ENCODE results near the gene MAGEA12.
"Not testable (repeated sequence)": the region's sequence is repeated elsewhere in the genome, so short reads cannot be mapped to it uniquely, and the experiment has no call there.

Gene MAGEA12, protein sequence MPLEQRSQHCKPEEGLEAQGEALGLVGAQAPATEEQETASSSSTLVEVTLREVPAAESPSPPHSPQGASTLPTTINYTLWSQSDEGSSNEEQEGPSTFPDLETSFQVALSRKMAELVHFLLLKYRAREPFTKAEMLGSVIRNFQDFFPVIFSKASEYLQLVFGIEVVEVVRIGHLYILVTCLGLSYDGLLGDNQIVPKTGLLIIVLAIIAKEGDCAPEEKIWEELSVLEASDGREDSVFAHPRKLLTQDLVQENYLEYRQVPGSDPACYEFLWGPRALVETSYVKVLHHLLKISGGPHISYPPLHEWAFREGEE

DNA sequence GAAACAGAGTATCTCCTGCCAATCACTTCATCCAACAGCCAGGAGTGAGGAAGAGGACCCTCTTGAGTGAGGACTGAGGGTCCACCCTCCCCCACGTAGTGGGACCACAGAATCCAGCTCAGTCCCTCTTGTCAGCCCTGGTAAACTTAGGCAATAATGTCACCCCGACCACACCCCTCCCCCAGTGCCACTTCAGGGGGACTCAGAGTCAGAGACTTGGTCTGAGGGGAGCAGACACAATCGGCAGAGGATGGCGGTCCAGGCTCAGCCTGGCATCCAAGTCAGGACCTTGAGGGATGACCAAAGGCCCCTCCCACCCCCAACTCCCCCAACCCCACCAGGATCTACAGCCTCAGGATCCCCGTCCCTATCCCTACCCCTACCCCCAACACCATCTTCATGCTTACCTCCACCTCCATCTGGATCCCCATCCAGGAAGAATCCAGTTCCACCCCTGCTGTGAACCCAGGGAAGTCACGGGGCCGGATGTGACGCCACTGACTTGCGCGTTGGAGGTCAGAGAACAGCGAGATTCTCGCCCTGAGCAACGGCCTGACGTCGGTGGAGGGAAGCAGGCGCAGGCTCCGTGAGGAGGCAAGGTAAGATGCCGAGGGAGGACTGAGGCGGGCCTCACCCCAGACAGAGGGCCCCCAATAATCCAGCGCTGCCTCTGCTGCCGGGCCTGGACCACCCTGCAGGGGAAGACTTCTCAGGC is at the start of gene MAGEA12, which contains the start of gene CSAG1:
Gene MAGEA12, plus strand, starts transcription at position 497 of the 715 bp plus-strand sequence. CDS start 2,405 bp downstream, outside the sequence.
Gene CSAG1, minus strand, starts transcription at position 461 of the 715 bp plus-strand sequence. CDS start 1,261 bp downstream, outside the sequence.
- DNase-seq, result no peak

DNA sequence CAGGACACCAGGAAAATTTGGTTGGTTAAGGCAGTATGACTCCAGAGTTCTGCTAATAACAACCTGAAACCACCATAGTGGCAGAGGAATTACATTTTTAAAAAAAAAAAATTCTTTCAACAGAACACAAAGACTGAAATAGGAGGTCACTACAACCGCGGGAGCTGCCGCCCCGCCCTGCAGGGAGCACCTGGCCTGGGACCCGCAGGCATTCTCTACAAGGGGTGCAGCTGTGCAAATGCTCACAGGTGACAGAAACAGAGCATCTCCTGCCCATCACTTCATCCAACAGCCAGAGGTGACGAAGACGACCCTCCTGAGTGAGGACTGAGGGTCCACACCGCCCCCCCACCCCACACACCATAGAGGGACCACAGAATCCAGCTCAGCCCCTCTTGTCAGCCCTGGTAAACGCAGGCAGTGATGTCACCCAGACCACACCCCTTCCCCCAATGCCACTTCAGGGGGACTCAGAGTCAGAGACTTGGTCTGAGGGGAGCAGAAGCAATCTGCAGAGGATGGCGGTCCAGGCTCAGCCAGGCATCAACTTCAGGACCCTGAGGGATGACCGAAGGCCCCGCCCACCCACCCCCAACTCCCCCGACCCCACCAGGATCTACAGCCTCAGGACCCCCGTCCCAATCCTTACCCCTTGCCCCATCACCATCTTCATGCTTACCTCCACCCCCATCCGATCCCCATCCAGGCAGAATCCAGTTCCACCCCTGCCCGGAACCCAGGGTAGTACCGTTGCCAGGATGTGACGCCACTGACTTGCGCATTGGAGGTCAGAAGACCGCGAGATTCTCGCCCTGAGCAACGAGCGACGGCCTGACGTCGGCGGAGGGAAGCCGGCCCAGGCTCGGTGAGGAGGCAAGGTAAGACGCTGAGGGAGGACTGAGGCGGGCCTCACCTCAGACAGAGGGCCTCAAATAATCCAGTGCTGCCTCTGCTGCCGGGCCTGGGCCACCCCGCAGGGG is 35.3 kb upstream of the MAGEA12 start, which contains the start of gene MAGEA3:
Gene MAGEA3, plus strand, starts transcription at position 843 of the 980 bp plus-strand sequence. CDS start 2,039 bp downstream, outside the sequence.
- DNase-seq, result not testable (repeated sequence)

DNA sequence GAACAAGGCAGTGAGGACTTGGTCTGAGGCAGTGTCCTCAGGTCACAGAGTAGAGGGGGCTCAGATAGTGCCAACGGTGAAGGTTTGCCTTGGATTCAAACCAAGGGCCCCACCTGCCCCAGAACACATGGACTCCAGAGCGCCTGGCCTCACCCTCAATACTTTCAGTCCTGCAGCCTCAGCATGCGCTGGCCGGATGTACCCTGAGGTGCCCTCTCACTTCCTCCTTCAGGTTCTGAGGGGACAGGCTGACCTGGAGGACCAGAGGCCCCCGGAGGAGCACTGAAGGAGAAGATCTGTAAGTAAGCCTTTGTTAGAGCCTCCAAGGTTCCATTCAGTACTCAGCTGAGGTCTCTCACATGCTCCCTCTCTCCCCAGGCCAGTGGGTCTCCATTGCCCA is 33.2 kb upstream of the MAGEA12 start:
- DNase-seq, result not testable (repeated sequence)

DNA sequence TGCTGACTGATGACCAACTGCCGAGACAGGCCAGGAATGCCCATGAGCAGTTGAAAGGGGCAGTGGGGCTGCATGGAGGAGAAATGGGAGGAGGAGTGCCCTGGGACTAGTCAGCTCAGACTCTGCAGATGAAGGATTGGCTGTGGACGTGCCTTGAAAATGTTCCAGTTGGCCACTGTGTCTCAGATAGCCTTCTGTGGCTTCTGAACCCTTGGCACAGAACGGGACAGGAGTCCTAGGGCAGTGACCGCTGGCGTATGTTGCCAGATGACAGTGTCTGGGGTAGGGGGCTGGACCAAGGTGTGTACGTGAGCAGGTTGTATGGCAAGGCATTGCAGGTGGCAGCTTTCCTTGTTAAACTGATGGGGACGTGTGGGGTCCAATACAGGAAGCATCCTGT is 27.1 kb upstream of the MAGEA12 start:
- not testable (repeated sequence) for DNase-seq

DNA sequence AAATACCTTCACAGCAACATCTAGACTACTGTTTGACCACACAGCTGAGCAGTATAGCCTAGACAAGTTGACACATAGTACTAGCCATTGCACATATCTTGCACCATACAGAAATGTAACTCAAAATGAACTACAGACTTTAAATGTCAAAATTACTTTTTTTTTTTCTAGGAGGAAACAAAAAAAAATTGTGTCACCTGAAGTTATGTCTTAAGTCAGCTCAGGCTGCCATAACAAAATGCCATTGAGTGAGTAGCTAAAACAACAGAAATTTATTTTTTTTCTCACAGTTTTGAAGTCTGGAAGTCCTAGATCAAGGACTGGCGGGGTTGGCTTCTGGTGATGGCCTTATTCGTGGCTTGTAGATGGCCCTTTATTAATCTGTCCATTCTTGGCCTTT is 24.4 kb upstream of the MAGEA12 start, which contains the start of gene CSAG2:
Gene CSAG2, minus strand, starts transcription at position 101 of the 400 bp plus-strand sequence. CDS start 161 bp downstream, outside the sequence.
- DNase-seq, result not testable (repeated sequence)

DNA sequence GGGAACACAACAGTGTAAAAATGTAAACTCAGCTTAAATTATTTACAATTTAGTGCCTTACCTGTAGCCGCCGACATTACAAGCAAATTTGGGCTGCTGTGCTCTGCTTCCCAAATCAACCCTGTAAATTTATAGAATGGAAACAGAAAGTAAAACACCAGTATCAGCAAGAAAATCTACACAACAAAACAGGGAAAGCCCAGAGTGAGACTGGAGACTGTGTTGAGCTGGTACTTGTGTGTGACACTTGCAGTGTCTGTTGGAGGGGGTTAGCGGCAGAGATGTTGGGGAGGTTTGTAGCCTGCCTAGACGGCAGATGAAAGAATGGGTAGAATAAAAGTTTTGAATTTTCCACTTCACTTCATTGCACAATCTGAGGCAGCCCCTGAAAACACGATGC is 20.4 kb upstream of the MAGEA12 start:
- not testable (repeated sequence) for DNase-seq

DNA sequence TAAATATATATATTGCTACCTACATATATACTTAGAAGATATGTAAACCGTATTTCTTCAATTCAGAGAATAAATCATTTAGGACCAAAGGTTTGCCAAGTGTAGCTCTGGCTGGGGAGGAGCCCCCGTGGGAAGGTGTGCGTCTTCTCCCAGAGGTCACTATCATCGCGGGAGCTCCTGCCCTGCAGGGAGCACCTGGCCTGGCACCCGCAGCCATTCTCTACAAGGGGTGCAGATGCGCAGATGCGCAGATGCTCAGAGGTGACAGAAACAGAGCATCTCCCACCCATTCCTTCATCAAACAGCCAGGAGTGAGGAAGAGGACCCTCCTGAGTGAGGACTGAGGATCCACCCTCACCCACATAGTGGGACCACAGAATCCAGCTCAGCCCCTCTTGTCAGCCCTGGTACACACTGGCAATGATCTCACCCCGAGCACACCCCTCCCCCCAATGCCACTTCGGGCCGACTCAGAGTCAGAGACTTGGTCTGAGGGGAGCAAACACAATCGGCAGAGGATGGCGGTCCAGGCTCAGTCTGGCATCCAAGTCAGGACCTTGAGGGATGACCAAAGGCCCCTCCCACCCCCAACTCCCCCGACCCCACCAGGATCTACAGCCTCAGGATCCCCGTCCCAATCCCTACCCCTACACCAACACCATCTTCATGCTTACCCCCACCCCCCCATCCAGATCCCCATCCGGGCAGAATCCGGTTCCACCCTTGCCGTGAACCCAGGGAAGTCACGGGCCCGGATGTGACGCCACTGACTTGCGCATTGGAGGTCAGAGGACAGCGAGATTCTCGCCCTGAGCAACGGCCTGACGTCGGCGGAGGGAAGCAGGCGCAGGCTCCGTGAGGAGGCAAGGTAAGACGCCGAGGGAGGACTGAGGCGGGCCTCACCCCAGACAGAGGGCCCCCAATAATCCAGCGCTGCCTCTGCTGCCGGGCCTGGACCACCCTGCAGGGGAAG is 19.5 kb upstream of the MAGEA12 start, which contains the start of gene MAGEA2B:
Gene MAGEA2B, plus strand, starts transcription at position 814 of the 973 bp plus-strand sequence. CDS start 2,479 bp downstream, outside the sequence.
- not testable (repeated sequence) for DNase-seq

DNA sequence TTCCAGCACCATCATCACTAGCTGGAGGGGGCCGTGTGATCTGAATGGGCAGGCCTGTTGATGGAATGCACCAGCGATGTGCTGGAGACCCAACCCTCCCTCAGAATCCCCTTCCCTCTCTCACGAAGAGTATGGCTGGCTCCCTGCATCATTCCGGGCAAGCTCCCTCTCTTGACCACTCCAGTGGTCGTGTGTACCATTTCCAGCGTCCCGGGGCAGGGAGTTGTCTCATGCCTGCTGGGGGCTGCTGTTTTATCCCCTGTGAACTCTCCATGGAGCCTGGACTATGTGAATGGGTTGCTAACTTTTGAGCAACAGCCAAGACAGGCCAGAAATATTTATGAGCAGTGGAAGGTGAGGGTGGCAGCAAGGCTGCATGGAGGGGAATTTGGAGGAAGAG is 8.1 kb upstream of the MAGEA12 start:
- no peak for DNase-seq

DNA sequence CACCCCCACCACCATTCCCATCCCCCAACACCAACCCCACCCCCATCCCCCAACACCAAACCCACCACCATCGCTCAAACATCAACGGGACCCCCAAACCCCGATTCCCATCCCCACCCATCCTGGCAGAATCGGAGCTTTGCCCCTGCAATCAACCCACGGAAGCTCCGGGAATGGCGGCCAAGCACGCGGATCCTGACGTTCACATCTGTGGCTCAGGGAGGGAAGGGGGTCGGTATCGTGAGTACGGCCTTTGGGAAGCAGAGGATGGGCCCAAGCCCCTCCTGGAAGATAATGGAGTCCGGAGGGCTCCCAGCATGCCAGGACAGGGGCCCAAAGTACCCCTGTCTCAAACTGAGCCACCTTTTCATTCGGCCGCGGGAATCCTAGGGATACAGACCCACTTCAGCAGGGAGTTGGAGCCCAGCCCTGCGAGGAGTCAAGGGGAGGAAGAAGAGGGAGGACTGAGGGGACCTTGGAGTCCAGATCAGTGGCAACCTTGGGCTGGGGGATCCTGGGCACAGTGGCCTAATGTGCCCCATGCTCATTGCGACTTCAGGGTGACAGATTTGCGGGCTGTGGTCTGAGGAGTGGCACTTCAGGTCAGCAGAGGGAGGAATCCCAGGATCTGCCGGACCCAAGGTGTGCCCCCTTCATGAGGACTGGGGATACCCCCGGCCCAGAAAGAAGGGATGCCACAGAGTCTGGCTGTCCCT is 744 bp downstream of the MAGEA12 start:
- not testable (repeated sequence) for DNase-seq

DNA sequence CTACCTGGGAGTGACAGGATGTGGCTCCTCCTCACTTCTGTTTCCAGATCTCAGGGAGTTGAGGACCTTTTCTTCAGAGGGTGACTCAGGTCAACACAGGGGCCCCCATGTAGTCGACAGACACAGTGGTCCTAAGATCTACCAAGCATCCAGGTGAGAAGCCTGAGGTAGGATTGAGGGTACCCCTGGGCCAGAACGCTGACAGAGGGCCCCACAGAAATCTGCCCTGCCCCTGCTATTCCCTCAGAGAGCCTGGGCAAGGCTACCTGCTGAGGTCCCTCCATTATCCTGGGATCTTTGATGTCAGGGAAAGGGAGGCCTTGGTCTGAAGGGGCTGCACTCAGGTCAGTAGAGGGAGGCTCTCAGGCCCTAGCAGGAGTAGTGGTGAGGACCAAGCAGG is 1.5 kb downstream of the MAGEA12 start:
- DNase-seq, result no peak

DNA sequence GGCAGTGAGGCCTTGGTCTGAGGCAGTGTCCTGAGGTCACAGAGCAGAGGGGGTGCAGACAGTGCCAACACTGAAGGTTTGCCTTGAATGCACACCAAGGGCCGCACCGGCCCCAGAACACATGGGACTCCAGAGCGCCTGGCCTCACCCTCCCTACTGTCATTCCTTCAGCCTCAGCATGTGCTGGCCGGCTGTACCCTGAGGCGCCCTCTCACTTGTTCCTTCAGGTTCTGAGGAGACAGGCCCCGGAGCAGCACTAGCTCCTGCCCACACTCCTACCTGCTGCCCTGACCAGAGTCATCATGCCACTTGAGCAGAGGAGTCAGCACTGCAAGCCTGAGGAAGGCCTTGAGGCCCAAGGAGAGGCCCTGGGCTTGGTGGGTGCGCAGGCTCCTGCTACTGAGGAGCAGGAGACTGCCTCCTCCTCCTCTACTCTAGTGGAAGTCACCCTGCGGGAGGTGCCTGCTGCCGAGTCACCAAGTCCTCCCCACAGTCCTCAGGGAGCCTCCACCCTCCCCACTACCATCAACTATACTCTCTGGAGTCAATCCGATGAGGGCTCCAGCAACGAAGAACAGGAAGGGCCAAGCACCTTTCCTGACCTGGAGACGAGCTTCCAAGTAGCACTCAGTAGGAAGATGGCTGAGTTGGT is 2.4 kb downstream of the MAGEA12 start:
- DNase-seq, result no peak

DNA sequence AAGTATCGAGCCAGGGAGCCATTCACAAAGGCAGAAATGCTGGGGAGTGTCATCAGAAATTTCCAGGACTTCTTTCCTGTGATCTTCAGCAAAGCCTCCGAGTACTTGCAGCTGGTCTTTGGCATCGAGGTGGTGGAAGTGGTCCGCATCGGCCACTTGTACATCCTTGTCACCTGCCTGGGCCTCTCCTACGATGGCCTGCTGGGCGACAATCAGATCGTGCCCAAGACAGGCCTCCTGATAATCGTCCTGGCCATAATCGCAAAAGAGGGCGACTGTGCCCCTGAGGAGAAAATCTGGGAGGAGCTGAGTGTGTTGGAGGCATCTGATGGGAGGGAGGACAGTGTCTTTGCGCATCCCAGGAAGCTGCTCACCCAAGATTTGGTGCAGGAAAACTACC is 3.0 kb downstream of the MAGEA12 start:
- DNase-seq, result not testable (repeated sequence)

DNA sequence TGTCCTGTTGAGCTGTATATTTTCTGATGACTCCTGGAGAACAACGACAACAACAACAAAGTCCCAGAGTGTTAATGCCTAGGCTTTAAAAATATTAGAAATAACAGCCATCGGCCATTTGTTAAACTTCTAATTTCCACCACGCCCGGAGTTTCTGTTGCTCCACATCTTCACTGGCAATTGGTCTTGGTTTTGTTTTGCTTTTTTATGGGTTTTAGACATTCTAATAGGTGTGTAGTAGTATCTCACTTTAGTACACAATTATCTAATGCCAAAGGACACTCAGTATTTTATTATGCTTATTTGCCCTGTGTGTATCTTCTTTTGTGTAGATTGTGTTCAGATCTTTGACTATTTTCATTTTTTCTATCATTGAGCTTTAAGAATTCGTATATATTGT is 5.0 kb downstream of the MAGEA12 start:
- DNase-seq, result no peak

DNA sequence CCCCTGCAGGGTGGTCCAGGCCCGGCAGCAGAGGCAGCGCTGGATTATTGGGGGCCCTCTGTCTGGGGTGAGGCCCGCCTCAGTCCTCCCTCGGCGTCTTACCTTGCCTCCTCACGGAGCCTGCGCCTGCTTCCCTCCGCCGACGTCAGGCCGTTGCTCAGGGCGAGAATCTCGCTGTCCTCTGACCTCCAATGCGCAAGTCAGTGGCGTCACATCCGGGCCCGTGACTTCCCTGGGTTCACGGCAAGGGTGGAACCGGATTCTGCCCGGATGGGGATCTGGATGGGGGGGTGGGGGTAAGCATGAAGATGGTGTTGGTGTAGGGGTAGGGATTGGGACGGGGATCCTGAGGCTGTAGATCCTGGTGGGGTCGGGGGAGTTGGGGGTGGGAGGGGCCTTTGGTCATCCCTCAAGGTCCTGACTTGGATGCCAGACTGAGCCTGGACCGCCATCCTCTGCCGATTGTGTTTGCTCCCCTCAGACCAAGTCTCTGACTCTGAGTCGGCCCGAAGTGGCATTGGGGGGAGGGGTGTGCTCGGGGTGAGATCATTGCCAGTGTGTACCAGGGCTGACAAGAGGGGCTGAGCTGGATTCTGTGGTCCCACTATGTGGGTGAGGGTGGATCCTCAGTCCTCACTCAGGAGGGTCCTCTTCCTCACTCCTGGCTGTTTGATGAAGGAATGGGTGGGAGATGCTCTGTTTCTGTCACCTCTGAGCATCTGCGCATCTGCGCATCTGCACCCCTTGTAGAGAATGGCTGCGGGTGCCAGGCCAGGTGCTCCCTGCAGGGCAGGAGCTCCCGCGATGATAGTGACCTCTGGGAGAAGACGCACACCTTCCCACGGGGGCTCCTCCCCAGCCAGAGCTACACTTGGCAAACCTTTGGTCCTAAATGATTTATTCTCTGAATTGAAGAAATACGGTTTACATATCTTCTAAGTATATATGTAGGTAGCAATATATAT is 20.4 kb downstream of the MAGEA12 start, which contains the start of gene MAGEA2:
Gene MAGEA2, minus strand, starts transcription at position 157 of the 965 bp plus-strand sequence. CDS start 2,479 bp downstream, outside the sequence.
- not testable (repeated sequence) for DNase-seq

DNA sequence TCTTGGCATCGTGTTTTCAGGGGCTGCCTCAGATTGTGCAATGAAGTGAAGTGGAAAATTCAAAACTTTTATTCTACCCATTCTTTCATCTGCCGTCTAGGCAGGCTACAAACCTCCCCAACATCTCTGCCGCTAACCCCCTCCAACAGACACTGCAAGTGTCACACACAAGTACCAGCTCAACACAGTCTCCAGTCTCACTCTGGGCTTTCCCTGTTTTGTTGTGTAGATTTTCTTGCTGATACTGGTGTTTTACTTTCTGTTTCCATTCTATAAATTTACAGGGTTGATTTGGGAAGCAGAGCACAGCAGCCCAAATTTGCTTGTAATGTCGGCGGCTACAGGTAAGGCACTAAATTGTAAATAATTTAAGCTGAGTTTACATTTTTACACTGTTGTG is 21.3 kb downstream of the MAGEA12 start:
- not testable (repeated sequence) for DNase-seq

DNA sequence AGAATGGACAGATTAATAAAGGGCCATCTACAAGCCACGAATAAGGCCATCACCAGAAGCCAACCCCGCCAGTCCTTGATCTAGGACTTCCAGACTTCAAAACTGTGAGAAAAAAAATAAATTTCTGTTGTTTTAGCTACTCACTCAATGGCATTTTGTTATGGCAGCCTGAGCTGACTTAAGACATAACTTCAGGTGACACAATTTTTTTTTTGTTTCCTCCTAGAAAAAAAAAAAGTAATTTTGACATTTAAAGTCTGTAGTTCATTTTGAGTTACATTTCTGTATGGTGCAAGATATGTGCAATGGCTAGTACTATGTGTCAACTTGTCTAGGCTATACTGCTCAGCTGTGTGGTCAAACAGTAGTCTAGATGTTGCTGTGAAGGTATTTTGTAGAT is 25.4 kb downstream of the MAGEA12 start, which contains the start of gene CSAG3:
Gene CSAG3, plus strand, starts transcription at position 301 of the 400 bp plus-strand sequence.
- not testable (repeated sequence) for DNase-seq

DNA sequence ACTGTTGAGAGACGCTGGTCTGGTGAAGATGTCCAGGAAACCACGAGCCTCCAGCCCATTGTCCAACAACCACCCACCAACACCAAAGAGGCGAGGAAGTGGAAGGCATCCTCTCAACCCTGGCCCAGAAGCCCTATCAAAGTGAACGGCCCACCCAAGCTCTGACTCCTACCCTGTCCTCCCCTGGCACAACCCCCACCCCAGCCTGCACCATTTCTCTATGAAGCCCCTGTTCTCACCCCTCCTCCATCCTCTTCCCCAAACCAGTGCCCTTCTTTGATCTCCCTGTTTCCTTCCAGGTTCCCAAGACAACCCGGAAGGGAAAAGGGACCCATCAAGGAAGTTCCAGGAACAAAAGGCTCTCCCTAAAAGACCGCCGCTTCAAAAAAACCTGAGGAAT is 26.0 kb downstream of the MAGEA12 start:
- DNase-seq, result not testable (repeated sequence)

DNA sequence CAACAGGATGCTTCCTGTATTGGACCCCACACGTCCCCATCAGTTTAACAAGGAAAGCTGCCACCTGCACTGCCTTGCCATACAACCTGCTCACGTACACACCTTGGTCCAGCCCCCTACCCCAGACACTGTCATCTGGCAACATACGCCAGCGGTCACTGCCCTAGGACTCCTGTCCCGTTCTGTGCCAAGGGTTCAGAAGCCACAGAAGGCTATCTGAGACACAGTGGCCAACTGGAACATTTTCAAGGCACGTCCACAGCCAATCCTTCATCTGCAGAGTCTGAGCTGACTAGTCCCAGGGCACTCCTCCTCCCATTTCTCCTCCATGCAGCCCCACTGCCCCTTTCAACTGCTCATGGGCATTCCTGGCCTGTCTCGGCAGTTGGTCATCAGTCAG is 28.0 kb downstream of the MAGEA12 start:
- DNase-seq, result not testable (repeated sequence)

All from CD4-positive, alpha-beta T cell treated with Interleukin-1 beta for 1 hour (primary cell).